Measurements from ENCODE around the gene MMADHC.
A peak's percentile ranks its signal among the peaks of the same experiment; 100 is the strongest.

The MMADHC gene

GRCh38 chr2:149587220-149587949 lies at the start of gene MMADHC:
TSS of gene MMADHC (minus strand) at chr2:149587775. CDS start at chr2:149587097, 678 bp downstream.
- DNase-seq: peak; percentile 95

DNA sequence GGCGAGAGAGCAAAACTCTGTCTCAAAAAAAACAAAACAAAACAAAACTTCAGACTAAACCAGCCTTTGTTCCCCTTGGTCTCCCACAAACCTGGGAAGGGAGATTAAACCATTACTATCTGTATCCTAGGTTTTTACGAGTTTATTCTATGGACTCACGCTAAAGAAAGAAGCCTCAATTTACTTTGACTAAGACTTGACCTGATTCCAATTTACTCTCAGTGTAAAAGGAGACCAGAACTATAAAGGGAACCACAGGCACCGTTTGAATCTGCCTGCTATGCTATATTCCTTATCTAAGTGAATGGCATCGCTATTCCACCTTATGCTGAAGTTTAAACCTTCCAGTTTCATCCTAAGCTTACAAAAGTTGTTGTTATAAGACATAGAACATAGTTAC lies 46.5 kb upstream of the MMADHC start:
- no peak for DNase-seq

GRCh38 chr2:149630445-149630844 lies 42.9 kb upstream of the MMADHC start:
- DNase-seq: no peak

DNA sequence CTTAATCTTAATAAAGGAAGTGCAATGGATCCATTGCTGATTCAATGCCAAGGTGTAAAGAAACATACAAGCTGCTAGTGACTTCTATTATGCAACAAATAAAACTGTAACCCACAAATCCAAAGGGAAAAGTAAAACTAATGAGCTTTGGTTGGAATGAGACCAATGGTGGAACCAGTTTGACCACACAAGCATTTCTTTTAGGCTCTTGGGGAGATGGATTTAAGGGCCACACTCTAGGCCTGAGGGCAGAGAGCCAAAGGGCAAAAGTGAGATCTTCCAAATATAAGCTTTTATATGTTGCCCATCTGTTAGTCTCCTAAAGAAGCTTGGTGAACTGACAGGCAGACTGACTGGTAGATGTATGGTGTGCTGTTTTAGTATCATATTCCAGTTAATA lies 41.5 kb upstream of the MMADHC start:
- no peak for DNase-seq

GRCh38 chr2:149627111-149627801 lies 39.7 kb upstream of the MMADHC start:
- no peak for DNase-seq

- DNase-seq: no peak
Measured at GRCh38 chr2:149625671-149626070, 38.1 kb upstream of the MMADHC start.

DNA sequence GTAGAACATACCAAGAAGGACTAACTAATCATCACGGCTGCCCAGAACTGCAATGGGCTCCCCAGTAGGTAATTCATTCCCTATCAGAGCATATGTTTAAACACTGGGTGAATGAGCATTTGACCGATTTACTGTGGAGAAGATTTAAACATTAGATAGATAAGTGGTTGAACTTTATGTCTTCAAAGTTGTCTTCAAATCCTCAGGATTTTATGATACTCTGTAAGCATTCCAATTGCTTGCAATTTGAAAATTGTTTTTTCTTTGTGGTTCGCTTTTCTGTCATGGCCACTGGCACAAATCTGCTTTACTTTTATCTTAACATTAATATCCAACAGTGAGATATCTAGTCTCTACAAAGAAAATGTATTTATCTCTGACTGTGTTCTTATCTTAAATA lies 37.7 kb upstream of the MMADHC start:
- DNase-seq: no peak

DNA sequence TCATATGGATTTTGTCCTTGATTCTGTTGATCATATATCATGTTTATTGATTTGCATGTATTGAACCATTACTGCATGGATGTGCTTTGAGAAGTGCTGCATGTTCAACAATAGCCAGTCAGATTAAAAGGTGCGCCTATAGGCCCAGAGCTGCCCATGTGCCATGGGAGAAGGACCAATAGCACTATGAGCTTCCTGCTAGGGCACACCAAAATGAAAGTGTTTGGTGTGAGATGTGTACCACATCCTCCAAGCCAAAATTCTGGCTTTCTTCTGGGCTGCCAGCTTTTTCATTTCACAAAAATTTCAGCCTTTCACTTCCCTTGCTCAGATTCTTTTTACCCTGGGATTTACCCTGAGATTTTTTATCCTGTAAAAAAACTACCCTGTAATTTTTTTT lies 34.8 kb upstream of the MMADHC start:
- no peak for DNase-seq

GRCh38 chr2:149617476-149617875 lies 29.9 kb upstream of the MMADHC start:
- no peak for DNase-seq

DNA sequence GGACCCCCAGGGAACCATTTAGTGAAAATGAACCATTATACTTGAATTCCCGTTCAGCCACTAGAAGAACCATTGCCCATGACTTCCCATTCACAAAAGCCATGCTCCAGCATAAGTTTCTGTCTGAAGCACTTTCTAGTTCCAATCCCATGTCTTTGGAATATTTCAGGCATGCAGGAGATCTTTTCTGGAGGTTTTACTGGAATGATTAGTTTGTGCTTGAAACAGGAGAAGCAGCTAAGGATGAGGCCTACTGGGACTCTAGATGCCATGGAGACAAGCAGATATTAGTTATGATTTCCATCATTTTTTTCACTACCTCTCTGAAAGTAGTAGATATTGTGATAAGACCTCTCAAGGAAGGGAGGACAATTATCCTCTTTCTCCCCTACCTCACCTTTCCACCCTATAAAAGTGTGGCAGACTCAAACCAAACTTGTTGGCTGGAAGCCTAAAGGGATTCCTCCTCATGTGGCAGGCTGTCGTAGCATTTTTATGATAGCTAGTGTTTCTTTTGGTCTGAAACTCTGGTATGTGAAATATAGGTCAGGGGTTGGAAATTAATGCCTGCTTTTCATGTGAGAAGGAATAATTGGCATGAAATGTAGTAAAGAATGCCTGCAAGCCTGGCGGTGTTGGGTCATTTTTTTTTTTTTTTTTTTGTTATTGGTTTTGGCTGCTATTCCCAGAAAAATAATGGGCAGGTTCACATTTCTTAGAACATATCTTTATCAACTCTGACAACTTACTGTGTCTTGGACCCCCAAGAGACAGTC lies 29.3 kb upstream of the MMADHC start:
- no peak for DNase-seq

DNA sequence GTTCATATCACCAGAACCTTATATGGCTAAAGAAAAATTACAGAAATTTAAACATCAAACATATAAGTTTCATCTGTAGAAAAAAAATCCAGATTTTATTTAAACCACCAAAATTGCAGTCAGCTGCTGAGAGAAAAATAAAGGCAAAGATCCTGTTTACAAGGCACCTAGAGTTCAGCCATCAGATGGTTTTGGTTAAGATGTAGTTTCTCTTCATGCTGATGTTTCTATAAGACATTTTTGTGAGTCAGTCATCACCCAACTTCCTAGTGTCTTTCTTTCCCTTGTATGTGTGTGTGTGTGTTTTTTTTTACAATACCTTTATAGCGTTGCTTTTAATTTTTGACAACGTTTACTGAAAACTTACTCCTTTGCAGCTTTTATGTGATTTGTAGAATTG lies 26.1 kb upstream of the MMADHC start:
- DNase-seq: no peak

GRCh38 chr2:149612122-149612521 lies 24.5 kb upstream of the MMADHC start:
- DNase-seq: no peak

DNA sequence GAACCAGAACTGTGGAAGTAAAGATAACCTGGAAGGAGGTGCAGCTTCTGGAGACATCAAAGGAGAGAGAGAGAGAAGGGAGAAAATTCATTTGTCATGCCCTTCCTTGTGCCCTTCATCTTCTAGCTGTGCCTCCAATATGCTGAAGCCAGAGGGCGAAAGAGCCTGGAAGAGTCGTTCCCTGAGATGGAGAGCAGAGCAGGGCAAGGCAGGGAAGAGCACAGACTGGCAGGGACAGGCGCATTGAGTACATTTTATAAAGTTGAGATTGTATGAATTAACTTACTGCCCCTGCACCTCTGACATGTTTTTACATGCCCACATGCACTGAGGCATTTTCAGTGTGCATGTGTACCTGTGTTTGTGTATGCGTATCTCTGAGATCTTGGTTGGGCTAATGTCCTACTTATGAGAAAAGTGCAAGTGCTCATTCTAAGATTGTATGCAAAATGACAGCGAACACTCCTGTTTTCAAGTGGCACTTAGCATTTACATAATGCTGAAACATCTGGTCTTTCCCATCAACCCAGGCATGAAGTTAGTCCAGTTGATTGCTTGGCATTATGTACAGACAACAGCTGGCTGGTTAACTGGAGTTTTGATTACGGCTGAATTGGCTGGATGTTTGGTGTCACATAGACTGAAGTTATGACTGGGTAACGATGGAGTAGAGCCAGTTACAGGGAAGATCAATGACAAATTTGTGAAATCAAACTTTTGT lies 23.7 kb upstream of the MMADHC start:
- no peak for DNase-seq

DNA sequence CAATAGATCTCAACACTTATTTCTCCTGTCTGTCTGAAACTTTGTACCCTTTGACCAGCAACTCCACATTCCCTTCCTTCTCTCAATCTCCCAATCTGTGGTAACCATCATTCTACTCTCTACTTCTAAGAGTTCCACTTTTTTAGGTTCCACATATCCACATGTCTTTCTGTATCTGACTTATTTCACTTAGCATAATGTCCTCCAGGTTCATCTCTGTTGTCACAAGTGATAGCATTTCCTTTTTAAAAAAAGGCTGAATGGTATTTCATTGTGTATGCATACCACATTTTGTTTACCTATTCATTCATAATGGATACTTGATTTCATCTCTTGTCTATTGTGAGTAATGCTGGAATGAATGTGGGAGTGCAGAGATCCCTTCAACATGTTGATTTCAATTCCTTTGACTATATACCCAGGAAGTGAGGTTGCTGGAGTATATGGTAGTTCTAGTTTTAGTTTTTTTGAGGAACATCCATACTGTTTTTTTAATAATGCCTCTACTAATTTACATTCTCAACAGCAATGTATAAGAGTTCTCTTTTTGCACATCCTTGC lies 18.8 kb upstream of the MMADHC start:
- DNase-seq: no peak

DNA sequence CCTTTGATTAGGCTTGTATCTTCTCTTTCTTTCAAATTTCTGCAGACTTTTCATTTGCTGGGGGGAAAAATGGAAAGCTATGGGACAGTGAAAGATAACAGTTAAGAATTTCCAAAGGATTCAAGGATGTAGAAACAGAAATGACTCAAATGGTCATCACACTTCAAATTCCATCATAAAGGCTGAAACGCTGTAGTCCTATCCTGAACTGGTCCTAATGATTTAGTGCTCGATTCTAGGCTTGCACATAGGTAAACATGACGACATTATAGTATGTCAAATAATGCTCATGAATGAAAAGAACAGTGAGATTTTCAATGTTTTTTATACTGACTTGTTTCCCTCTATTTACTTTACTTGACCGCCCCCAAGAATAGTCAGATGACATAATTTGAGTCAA lies 15.7 kb upstream of the MMADHC start:
- no peak for DNase-seq

DNA sequence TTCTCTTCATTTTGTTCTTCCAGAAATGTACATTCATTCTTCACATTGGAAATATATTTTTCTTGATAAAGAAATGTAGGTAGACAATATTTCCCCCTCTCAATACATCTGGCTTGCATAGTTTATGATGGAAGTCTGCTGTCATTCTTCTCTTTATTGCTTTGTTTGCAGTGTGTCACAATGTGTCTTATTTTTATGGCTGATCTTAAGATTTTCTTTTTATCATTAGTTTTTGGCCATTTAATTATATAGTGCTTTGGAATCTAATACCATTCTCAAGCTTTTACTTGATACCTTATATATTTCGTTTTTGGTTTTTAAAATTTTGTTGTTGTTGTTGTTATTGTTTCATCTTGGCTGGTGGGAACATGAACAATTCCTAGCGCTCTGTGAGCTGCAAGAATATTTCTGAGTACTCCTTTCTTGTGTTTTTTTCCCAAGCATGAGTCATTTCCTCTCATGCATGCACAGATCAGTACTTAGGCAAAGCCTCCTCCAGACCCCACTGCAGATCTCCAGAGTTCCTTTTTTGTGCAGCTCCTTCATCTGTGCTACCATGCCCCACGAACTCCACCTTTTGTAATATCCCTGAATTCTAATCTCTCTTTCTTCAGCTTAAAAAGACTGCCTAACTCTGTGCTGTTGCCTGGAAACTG lies 13.7 kb upstream of the MMADHC start:
- DNase-seq: no peak

- peak; percentile 65 for DNase-seq
Measured at GRCh38 chr2:149597668-149598326, 10.2 kb upstream of the MMADHC start.

DNA sequence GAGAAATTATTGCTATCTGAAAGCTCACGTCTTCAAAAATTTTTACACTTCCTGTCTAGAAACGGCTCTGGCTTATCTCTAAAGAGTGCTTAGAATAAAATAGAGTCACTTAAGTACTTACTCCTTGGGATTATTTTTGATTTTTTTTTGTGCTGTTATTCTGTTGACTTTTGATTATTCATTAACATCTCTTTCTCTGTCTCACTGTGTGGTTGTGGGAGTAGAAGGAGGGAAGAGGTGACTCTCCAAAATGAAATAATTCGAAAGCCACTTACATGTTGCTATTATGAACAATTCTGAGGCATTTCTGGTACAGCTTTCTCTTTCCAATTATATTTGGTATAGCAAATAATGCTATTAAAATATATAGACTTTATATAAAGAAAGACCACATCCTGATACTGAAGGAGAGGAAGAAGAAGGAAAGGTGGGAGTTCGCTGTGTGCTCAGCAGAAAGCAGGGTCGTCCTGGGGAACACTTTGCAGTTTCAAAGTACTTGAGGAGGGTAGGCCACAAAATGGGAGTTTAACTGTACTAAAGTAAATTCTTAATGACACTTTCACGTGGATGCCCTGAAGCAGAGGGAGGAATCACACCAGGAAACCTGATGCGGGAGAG lies 9.6 kb upstream of the MMADHC start:
- no peak for DNase-seq

- no peak for DNase-seq
Measured at GRCh38 chr2:149596471-149596870, 8.9 kb upstream of the MMADHC start.

GRCh38 chr2:149595056-149595963 lies 7.7 kb upstream of the MMADHC start:
- no peak for DNase-seq
